Measurements from ENCODE around the gene GTF2F2.
A peak's percentile ranks its signal among the peaks of the same experiment; 100 is the strongest.

GTF2F2 gene

GRCh38 chr13:45122941-45123340, 2.6 kb downstream of the GTF2F2 start:
- no peak for DNase-seq (ENCODE audit: low read depth)

DNA sequence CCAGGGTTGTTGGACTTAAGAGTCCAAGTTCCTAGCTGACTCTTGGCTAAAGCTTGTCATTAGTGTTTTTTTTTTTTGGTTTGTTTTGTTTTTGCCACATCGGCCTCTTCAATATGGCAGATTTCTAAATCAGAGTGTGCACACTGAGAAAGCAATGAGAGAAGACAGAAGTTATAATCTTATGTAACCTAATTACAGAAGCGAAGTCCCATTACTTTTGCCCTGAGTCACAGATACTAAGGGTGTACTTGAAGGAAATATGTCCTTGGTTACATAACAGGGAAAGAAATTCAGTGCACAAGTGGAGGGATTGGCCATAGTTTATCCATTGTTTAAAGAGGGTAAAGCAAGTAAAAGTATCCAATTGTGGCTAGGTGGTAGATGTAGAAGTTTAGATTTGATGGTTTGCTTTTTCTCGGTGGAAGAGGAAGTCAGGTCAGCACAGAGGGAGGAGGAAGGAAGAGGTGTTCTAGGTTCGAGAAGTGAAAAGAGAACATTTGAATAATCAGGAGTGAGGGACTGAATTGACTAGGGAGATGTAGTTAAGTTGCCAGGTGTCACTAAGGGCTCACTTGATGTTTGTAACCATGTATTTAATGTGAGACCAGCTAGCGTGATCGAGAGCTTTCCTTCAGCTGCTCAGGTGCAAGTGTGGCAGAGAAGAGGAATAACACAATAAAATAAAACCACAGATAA, 12.2 kb downstream of the GTF2F2 start:
- no peak for DNase-seq (ENCODE audit: low read depth)

DNA sequence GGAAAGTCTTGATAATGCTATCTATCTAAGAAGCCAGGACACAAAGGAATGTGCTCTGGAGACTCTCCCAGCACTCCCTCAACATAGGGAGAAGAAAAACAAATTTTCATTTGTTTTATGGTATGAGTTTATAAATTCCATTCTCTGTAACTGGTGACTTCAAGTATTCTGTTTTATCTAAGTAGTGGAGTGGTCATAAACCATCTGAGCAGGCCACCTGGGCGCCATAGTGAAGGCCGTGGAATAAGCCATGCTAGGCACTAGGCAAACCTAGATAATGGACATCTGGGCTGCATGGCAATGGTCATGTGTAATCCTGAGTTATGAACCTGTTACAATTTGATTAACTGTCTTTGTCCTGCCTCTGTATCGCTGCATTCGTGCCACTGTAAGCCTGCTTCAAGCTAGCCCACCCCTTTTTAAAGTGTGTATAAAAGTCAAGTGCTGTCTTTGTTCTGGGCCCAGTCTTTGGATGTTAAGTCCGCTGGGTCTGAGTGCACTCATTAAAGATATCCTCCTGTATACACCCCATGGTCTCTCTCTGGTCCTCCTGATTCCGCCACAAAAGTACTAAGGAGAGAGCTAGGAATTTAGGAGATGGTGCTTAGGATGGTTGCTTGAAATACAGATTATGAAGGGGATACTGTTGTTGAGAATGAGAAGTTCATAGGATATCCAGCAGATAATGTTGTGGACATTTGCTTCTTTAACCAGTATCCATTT, 13.2 kb downstream of the GTF2F2 start:
- DNase-seq (ENCODE audit: low read depth) = no peak

DNA sequence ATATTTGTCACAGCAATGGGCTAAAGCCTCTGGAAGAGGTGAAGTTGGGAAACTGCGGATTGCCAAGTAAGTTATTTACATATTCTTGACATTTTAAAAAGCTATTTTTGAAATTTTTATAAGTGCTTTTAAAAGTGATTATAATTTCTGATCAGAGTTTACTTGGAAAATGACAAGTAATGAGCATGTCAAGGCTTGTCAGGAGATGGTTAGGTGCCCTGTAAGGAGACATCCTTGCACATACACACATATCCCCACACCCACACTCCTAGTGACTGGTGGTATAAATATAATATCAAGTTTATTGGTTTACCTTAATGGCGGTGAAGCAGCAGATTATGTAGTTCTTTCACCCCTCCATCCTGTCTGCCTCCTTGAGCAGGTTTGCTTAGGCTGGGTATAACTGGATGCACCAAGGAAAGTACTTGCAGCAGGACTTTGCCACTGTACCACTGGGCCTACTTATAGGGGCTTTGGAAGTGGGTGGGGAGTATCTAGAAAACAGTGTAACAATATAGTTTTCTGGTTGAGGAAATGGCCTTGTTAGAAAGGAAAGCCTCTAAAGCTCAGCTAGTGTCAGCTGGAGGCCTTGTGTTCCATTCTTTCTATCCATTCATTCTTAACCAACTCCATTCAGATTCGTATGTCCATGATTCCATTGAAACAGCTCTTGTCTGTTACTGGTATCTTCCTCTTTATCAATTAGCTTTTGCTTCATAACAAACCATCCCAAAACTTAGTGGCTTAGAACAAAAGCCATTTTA, 16.6 kb downstream of the GTF2F2 start:
- DNase-seq (ENCODE audit: low read depth) = no peak

DNA sequence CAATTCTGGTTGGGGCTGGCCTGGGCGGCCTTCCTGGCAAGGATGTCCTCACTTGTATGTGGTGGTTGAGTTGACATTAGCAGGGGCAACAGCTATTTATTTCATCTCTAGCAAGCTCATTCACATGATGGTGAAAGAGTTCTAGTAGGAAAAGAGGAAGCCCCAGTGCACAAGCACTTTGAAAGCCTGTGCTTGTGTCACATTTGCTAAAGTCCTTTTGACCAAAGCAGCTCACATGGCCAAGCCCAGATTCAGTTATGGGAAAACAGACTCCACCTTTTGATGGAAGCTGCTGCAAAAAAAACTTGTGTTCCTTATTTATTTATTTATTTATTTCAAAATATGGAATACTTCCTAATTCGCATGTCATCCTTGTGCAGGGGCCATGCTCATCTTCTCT, 17.2 kb downstream of the GTF2F2 start:
- DNase-seq (ENCODE audit: low read depth) = no peak

GRCh38 chr13:45138282-45138681, 18.0 kb downstream of the GTF2F2 start:
- DNase-seq (ENCODE audit: low read depth) = no peak

GRCh38 chr13:45141369-45141768, 21.1 kb downstream of the GTF2F2 start:
- no peak for DNase-seq (ENCODE audit: low read depth)

DNA sequence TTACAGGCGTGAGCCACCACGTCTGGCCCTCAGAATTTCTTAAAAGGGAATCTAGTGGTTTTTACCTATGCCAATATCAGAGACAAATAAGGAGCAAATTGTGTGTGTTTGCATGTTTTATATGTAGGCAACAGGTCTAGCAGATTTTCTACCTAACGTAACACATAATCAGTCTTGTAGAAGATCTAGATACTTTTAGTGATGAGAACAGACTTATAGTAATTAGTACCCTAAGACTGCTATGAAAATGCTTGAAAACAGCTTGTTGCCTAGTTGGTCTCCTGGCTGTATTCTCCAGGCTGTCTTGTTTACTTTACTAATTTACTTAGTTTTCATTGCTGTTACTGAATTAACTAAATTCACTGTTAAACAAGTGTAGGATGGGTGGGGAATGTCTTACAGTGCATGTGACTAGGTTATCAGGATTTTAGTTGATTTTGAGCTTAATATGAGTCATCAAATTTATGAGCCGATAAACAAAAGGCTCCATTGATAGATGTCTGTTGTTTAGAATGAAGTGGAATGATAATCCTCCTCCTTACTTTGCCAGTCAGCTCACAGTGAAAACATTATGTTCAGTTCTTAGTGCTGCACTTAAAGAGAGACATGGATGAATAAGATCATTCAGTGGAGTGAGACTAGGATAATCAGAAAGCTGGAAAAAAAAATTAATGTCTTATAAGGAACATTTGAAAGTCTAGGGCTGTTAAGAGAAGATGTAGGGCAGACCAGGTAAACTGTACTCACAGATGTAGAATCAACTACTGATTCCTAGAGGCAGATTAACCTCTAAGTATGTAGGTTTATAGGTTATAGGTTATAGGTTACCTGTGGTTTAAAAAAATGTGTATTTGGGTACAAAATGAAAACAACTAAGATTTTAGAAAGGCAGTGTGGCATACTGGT, 22.4 kb downstream of the GTF2F2 start:
- peak; percentile 84 for DNase-seq (ENCODE audit: low read depth)

DNA sequence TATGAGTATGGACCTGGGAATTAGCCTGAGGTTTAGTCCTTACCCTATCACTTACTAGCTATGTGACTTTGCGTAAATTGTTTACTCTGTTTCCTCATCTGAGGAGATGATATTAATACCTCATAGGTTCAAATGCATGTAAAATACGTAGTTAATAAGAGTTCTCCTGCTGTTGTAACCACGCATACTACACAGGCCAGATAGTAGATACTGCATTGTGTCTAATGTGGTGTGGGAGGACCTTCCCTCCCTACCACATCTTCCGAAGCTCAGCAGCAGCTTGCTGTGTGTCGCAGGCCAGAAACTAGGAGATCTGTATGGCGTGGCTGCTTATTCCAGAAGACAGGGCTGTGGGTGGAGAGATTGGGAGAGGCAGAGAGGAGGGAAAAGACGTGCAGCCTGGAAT, 23.0 kb downstream of the GTF2F2 start:
- DNase-seq (ENCODE audit: low read depth) = peak; percentile 61

- DNase-seq (ENCODE audit: low read depth) = peak; percentile 58
These were observed 29.7 kb downstream of the GTF2F2 start for GRCh38 chr13:45149964-45150363.

GRCh38 chr13:45156565-45157361, 36.5 kb downstream of the GTF2F2 start:
- DNase-seq (ENCODE audit: low read depth) = no peak

- DNase-seq (ENCODE audit: low read depth) = peak; percentile 33
These were observed 41.9 kb downstream of the GTF2F2 start for GRCh38 chr13:45162194-45162593.

DNA sequence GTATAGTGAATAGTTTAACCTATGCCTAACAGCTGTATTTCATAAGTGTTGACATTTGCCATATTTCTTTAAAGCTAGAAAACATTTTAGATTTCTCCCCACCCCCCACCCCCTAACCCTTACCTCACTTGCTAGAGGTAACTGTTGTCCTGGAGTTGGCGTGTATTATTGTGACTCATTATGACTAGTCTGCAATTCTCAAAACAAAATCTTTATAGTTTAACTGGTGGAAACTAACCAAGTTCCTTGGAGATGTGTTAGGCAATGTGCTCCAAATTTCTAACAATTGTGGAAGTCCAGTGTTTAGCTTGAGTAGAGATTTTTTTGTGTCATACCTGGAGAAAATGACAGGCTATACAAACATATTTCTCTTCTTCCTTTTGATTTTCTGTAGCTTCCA, 42.5 kb downstream of the GTF2F2 start:
- peak; percentile 93 for DNase-seq (ENCODE audit: low read depth)

DNA sequence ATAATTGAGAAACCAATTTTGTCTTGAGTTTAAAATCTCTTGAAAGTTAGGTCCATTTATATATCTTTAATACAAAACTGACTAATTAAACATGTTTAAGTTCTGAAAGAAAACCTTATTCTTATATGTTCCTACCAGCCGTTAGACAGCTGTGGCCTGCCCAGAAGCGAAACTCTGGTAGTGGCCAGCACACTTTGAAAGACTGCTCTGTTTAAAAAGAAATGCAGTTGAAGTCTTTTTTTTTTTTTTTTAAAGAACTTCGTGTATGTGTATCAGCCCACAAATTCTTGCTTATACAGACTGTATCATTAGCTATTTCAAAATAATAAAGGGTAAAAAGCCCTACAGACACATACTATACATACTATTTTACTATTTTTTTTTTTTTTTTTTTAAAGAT, 46.5 kb downstream of the GTF2F2 start:
- DNase-seq (ENCODE audit: low read depth) = no peak

DNA sequence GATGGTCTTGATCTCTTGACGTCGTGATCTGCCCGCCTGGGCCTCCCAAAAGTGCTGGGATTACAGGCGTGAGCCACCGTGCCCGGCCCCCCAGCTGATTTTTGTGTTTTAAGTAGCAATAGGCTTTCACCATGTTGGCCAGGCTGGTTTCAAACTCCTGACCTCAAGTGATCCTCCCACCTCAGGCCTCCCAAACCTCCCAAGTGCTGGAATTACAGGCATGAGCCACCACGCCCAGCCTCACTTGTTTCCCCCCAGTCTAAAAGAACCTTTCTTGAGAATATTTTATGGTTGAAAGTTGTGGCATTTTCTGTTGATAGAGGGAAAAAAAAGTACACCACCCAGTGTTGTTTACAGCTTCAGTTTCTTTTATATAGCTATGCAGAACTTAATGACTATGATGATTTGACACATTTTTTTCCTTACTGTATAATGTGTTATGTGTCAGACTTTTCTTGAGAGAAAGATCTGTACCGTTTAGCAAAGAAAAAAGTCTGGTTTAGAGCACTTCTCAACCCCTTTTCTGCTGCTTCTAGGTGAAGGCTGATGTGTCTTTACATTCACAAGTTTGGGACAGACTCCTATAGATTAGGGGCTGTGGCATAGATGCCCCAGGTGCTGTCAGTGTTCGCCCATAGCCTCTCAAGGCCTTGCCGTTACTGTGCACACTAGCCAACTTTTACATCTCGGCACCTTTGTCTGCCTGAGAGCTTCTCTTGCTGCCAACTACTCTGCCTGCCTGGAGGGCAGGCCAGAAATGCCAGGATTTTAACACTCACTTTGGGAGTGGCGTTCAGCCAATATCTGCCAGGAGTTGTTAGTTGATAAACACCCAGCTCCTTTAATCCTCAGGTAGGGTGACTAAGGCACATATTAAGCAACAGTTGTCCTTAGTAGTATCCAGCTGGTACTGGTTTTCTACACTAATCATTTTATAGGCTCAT, 47.6 kb downstream of the GTF2F2 start:
- peak; percentile 28 for DNase-seq (ENCODE audit: low read depth)

GRCh38 chr13:45168555-45168930, 48.2 kb downstream of the GTF2F2 start:
- no peak for DNase-seq (ENCODE audit: low read depth)

GRCh38 chr13:45174478-45174877, 54.2 kb downstream of the GTF2F2 start:
- no peak for DNase-seq (ENCODE audit: low read depth)

GRCh38 chr13:45178349-45179162, 58.2 kb downstream of the GTF2F2 start:
- peak; percentile 91 for DNase-seq (ENCODE audit: low read depth)

- no peak for DNase-seq (ENCODE audit: low read depth)
These were observed 59.1 kb downstream of the GTF2F2 start for GRCh38 chr13:45179428-45179827.

Data from ELR (cell line).